ENCODE measurements around the gene MSLN. TPM values are rescaled to one million over a fixed set of nuclear protein-coding genes. Genes with fewer than 3 reads are reported as not detected.

MSLN gene
- total and polyA plus RNA-seq, 9 of the 15 experiments (the other 6 are each of a cell fraction or from before 2014, with no cell fraction given) = not detected

DNA sequence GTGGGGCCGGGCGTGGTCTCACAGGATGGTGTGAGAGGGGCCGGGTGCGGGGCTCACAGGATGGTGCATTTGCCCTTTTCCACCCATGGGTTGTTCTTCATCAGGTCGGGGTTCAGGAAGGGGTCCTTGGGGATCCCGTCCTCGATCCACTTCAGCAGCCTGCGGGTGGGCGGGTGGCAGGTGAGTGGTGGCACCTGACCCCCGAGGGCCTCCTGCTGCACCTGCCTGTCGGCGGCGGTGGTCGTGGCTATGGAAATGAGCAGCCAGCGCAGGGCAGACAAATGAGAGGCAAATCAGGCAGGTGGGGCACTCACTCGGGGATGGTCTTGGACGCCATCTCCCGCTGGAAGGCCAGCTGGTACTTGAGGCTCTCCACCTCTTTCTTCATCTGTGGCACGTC is 38.1 kb downstream of the MSLN start:
- in situ Hi-C loops (cut with MboI) = no loop called here
- no peaks in the 10 kb centered on the region for H3K27me3 ChIP-seq (ENCODE audit: control insufficient read depth in 2 of 2, insufficient read depth in 2 of 2, low read length in 2 of 2)
- H3K9ac ChIP-seq (ENCODE audit: insufficient read depth in 1 of 2, low read depth in 2 of 2, low read length in 2 of 2) = peak overlapping the region in 1 of 2 experiments; percentile 68; a peak in 2 of 4 replicates
- ATAC-seq (no peak), DNase-seq (ENCODE audit: extremely low read depth in 1 of 4, low spot score in 3 of 4) (no peak), FAIRE-seq (no peak)
- intact Hi-C loops (cut with micrococcal nuclease) = no loop called here
- H3K79me2 ChIP-seq (ENCODE audit: control insufficient read depth, insufficient read depth, low read length) = no peaks in the 10 kb centered on the region; the same call in 2 of the 3 replicates
- peaks cover 25% of the 10 kb centered on the region; the same call in 1 of the 3 replicates for H3K36me3 ChIP-seq (ENCODE audit: control insufficient read depth, insufficient read depth, low read length)
- no peak overlapping the region for H3K27ac ChIP-seq (ENCODE audit: extremely low read depth, low read depth, low read length)
- peaks cover 2 to 92% of the 10 kb centered on the region in 2 experiments; a peak in 3 of 5 replicates for H3K4me1 ChIP-seq (replicated peaks in 1 of 2; ENCODE audit: control insufficient read depth in 2 of 2, insufficient read depth in 2 of 2, low read length in 2 of 2)
- BruUV-seq (replicated peaks) = no TSS peak
- no peak overlapping the region for H3K4me2 ChIP-seq (ENCODE audit: insufficient read depth, low read length)
- 0 out of 2 replicates have a peak, but pooled peaks have one; percentile 10 for TF ChIP-seq RBFOX2 (IDR thresholded peaks at IDR 0.05; ENCODE audit: low read depth, low read length)
- TF ChIP-seq KLF10 (CRISPR knock-in tag; IDR thresholded peaks at IDR 0.05) = no peak
- H2AFZ ChIP-seq (ENCODE audit: low read depth, low read length) = no peak overlapping the region
- WGBS (ENCODE audit: insufficient coverage, low coverage, missing lambda C conversion rate) = 92% methylated on average over 12 of the region's 19 CpGs
- no peaks in the 10 kb centered on the region for H3K9me1 ChIP-seq (ENCODE audit: control insufficient read depth, insufficient read depth, low read length)
- no peaks in the 10 kb centered on the region for H3K9me3 ChIP-seq (replicated peaks; ENCODE audit: control insufficient read depth, insufficient read depth, low read depth, low read length)
- H3K4me3 ChIP-seq = no peak overlapping the region
- ChIA-PET CTCF (ENCODE audit: low intra/inter-chr PET ratio) (no interaction called here), POLR2A (interaction anchor here (1.0 kb wide), 1 partner anchor 11 kb away, joined by 3 read pairs; the partner anchor contains the start of genes CHTF18 and RPUSD1)
- peaks cover 11% of the 10 kb centered on the region for H4K20me1 ChIP-seq (replicated peaks; ENCODE audit: control insufficient read depth, insufficient read depth, low read length)

DNA sequence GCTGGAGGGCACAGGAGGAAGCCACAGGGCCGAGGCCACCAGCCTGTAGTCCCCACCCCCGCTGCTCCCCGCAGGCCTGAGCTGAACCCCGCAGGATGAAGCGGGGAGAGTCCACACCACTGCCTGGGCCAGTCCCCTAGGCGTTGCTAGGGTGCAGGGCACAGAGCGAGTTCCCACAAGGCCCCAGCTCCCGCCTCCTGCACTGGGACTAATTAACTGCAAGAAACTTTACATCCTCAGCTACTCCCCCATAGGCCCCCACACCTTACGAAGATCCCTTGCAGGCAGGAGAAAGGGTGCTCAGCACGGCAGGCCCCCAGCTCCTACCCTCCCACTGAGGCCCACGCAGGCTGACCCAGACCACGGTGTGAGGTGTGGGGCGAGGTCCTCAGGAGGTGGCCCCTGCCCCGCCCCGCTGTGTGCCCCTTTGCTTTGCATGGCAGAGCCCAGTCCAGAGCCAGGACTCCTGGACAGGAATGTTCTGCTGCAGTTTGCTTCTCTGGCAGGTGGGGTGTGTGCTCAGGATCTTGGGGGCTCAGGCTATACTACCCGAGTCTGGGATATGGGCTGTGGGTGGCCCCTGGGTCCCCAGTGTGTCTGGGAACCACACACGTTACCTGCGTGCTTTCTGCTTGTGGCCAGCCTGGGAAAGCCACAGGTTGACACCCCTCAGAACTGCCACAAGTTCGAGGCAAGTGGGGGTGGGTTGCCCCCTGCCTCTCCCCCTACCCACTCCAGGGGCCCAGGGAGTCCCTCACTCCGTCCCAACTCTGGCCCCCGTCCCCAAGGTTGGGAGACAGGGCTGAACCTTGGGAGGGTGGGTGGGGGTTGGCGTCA is 38.8 kb downstream of the MSLN start:
- H3K4me2 ChIP-seq (ENCODE audit: insufficient read depth, low read length) = no peak overlapping the region
- no peak overlapping the region for H2AFZ ChIP-seq (ENCODE audit: low read depth, low read length)
- in situ Hi-C loops (cut with MboI) = no loop called here
- FAIRE-seq (no peak), ATAC-seq (no peak), DNase-seq (ENCODE audit: extremely low read depth in 1 of 4, low spot score in 3 of 4) (peak in 1 of 4 experiments; percentile 19)
- intact Hi-C loops (cut with micrococcal nuclease) = no loop called here
- BruUV-seq (replicated peaks) = no TSS peak
- CTCF ChIA-PET (ENCODE audit: low intra/inter-chr PET ratio) = no interaction called here
- no peak overlapping the region for H3K4me3 ChIP-seq
- no peak overlapping the region for H3K27ac ChIP-seq (ENCODE audit: extremely low read depth, low read depth, low read length)
- no peak for TF ChIP-seq NCOR1 (IDR thresholded peaks at IDR 0.05)
- TF ChIP-seq RBFOX2 (IDR thresholded peaks at IDR 0.05; ENCODE audit: low read depth, low read length) = 0 out of 2 replicates have a peak, but pooled peaks have one; percentile 8
- peak; percentile 33; the same call in 1 of the 2 replicates for TF ChIP-seq POLR2A (conservative IDR thresholded peaks at IDR 0.05)
- H3K9me3 ChIP-seq (replicated peaks; ENCODE audit: control insufficient read depth, insufficient read depth, low read depth, low read length) = no peaks in the 10 kb centered on the region
- H3K27me3 ChIP-seq (ENCODE audit: control insufficient read depth in 2 of 2, insufficient read depth in 2 of 2, low read length in 2 of 2) = no peaks in the 10 kb centered on the region
- peak overlapping the region in 1 of 2 experiments; percentile 68; a peak in 2 of 4 replicates for H3K9ac ChIP-seq (ENCODE audit: insufficient read depth in 1 of 2, low read depth in 2 of 2, low read length in 2 of 2)
- peaks cover 2 to 90% of the 10 kb centered on the region in 2 experiments; a peak in 3 of 5 replicates for H3K4me1 ChIP-seq (replicated peaks in 1 of 2; ENCODE audit: control insufficient read depth in 2 of 2, insufficient read depth in 2 of 2, low read length in 2 of 2)
- WGBS (ENCODE audit: insufficient coverage, low coverage, missing lambda C conversion rate) = 44% methylated on average over 20 of the region's 22 CpGs
- POLR2A ChIA-PET = interaction anchor here (0.6 to 1.0 kb wide), 3 partner anchors 11 to 298 kb away, joined by 3 read pairs; partner anchors contain the start of genes CHTF18 and RPUSD1
- no peaks in the 10 kb centered on the region for H3K9me1 ChIP-seq (ENCODE audit: control insufficient read depth, insufficient read depth, low read length)
- H3K79me2 ChIP-seq (ENCODE audit: control insufficient read depth, insufficient read depth, low read length) = no peaks in the 10 kb centered on the region; the same call in 2 of the 3 replicates
- H4K20me1 ChIP-seq (replicated peaks; ENCODE audit: control insufficient read depth, insufficient read depth, low read length) = peaks cover 11% of the 10 kb centered on the region
- peaks cover 20% of the 10 kb centered on the region; the same call in 1 of the 3 replicates for H3K36me3 ChIP-seq (ENCODE audit: control insufficient read depth, insufficient read depth, low read length)
